HG03066 (cell line): Measurements from ENCODE around the gene UBXN10.
"Not testable (repeated sequence)": the region's sequence is repeated elsewhere in the genome, so short reads cannot be mapped to it uniquely, and the experiment has no call there.

Experiments used
- ATAC-seq: cut with Tn5 transposase; IDR thresholded peaks from one replicate; pipeline ENCODE4 v1.9.1; 2021; ENCODE audit warnings: low read depth; ENCODE audit not compliant: unreplicated experiment

UBXN10 gene

GRCh38 chr1:20199403-20199802 is 13.5 kb downstream of the UBXN10 start:
- no peak for ATAC-seq

GRCh38 chr1:20199840-20200239 is 13.9 kb downstream of the UBXN10 start:
- no peak for ATAC-seq

GRCh38 chr1:20200966-20201365 is 15.1 kb downstream of the UBXN10 start:
- ATAC-seq = no peak

GRCh38 chr1:20202166-20202565 is 16.3 kb downstream of the UBXN10 start:
- no peak for ATAC-seq

- ATAC-seq = no peak
These were observed 21.6 kb downstream of the UBXN10 start for GRCh38 chr1:20207546-20207945.

GRCh38 chr1:20209471-20209870 is 23.6 kb downstream of the UBXN10 start:
- ATAC-seq = no peak

- ATAC-seq = no peak
These were observed 25.0 kb downstream of the UBXN10 start for GRCh38 chr1:20210736-20211460.

GRCh38 chr1:20211511-20211931 is 25.6 kb downstream of the UBXN10 start:
- no peak for ATAC-seq

- no peak for ATAC-seq
These were observed 26.3 kb downstream of the UBXN10 start for GRCh38 chr1:20212085-20212684.

GRCh38 chr1:20212685-20213331 is 26.9 kb downstream of the UBXN10 start:
- peak; percentile 50 for ATAC-seq

- ATAC-seq = no peak
These were observed 29.8 kb downstream of the UBXN10 start for GRCh38 chr1:20215716-20216115.

- ATAC-seq = peak; percentile 54
These were observed 30.7 kb downstream of the UBXN10 start for GRCh38 chr1:20216574-20216973.

GRCh38 chr1:20219053-20219452 is 33.2 kb downstream of the UBXN10 start:
- not testable (repeated sequence) for ATAC-seq

GRCh38 chr1:20220036-20220435 is 34.1 kb downstream of the UBXN10 start:
- no peak for ATAC-seq

GRCh38 chr1:20223106-20223505 is 37.2 kb downstream of the UBXN10 start:
- no peak for ATAC-seq

- ATAC-seq = no peak
These were observed 37.9 kb downstream of the UBXN10 start for GRCh38 chr1:20223551-20224419.

- ATAC-seq = no peak
These were observed 38.6 kb downstream of the UBXN10 start for GRCh38 chr1:20224546-20224945.

GRCh38 chr1:20227704-20228103 is 41.8 kb downstream of the UBXN10 start:
- no peak for ATAC-seq

- no peak for ATAC-seq
These were observed 42.5 kb downstream of the UBXN10 start for GRCh38 chr1:20228314-20228825.

- no peak for ATAC-seq
These were observed 43.3 kb downstream of the UBXN10 start for GRCh38 chr1:20229171-20229570.

GRCh38 chr1:20232564-20232963 is 46.7 kb downstream of the UBXN10 start:
- not testable (repeated sequence) for ATAC-seq
